ENCODE results near the gene DYRK1A.

GRCh38 chr21:37574316-37574715, 207.7 kb downstream of the DYRK1A start:
- TF ChIP-seq EZH2 (optimal IDR thresholded peaks at IDR 0.05; ENCODE audit: low read depth, low read length) (no peak), CTCF (IDR thresholded peaks at IDR 0.05; ENCODE audit: low read length) (no peak)

All from MM.1S (cell line).